A549 (cell line): ENCODE data around the gene NEDD4L. TPM values are rescaled to one million over a fixed set of nuclear protein-coding genes. Genes with fewer than 3 reads are reported as not detected.

Source experiments
- ATAC-seq, 2 experiments: fragments of 200-7000 bp in 1 of 2; fragments of >200 bp in 1 of 2; cut with Nextera tagmentation in 1 of 2; cut with Tn5 transposase in 1 of 2; 3 replicates each; pipeline versions ENCODE4 v1.8.0 to v1.9.1; 2018 to 2020; ENCODE audit warnings: mild to moderate bottlenecking in 1 of 2, moderate library complexity in 1 of 2
- CTCF ChIA-PET: fragments of 300-600 bp; sonication (Branson Sonifier 250); formaldehyde crosslinking; extraction: SDS; loops from one replicate; lab custom pipeline; 2021; ENCODE audit warnings: antibody characterized with exemption, inconsistent platforms; lab: Yijun Ruan, JAX
- POLR2A ChIA-PET: fragments of 350-600 bp; formaldehyde crosslinking; extraction: SDS; loops from one replicate; lab custom pipeline; 2021; ENCODE audit warnings: antibody characterized with exemption, inconsistent platforms; lab: Yijun Ruan, JAX
- DNase-seq, 2 experiments: peaks; one replicate each; pipeline versions ENCODE4 v3.0.0 to v3.0.0-alpha.2; 2011 to 2016; ENCODE audit warnings: low read depth in 1 of 2, low spot score in 1 of 2
- FAIRE-seq: peaks from 2 replicates; lab custom pipeline; 2011; peaks lifted over from hg19 to GRCh38; lab: Jason Lieb, UNC
- H3K27ac ChIP-seq, 2 experiments: fragments of >200 bp; sonication (Bioruptor Twin); formaldehyde crosslinking; 3 replicates each; pipeline ENCODE4 v1.5.1; 2016 to 2017
- H3K4me1 ChIP-seq: fragments of >200 bp; sonication (Bioruptor Twin); formaldehyde crosslinking; 3 replicates; pipeline ENCODE4 v1.6.1; 2016
- H3K4me2 ChIP-seq: fragments of >200 bp; sonication (Bioruptor Twin); formaldehyde crosslinking; 3 replicates; pipeline ENCODE4 v1.6.1; 2016
- H3K4me3 ChIP-seq: fragments of >200 bp; sonication (Bioruptor Twin); formaldehyde crosslinking; 3 replicates; pipeline ENCODE4 v1.5.1; 2016
- H3K9me3 ChIP-seq: fragments of >200 bp; sonication (Bioruptor Twin); formaldehyde crosslinking; 3 replicates; pipeline ENCODE4 v1.6.1; 2016
- ATOH8 ChIP-seq: fragments of 250-450 bp; sonication (Bioruptor Pico); IDR thresholded peaks from 2 replicates; pipeline ENCODE4 v1.5.0; 2020; ENCODE audit warnings: low read depth, mild to moderate bottlenecking, moderate library complexity
- BHLHE40 ChIP-seq: IDR thresholded peaks from 2 replicates; pipeline ENCODE4 v1.6.1; 2012; ENCODE audit warnings: low read depth, low read length, inconsistent platforms
- CHD4 ChIP-seq: fragments of 200-600 bp; sonication (generic); IDR thresholded peaks from 2 replicates; pipeline ENCODE4 v1.6.1; 2016; ENCODE audit warnings: antibody characterized with exemption, mild to moderate bottlenecking, borderline replicate concordance
- EHF ChIP-seq: fragments of 250-450 bp; sonication (Bioruptor Pico); IDR thresholded peaks from 2 replicates; pipeline ENCODE4 v1.5.0; 2020; ENCODE audit warnings: mild to moderate bottlenecking
- ELK1 ChIP-seq: fragments of 150-350 bp; IDR thresholded peaks from 2 replicates; pipeline ENCODE4 v1.6.1; 2014; ENCODE audit warnings: low read depth, mild to moderate bottlenecking, low read length
- ESRRA ChIP-seq: fragments of 150-350 bp; IDR thresholded peaks from 2 replicates; pipeline ENCODE4 v1.6.1; 2014; ENCODE audit warnings: mild to moderate bottlenecking, low read length, borderline replicate concordance
- FOSL2 ChIP-seq, 2 experiments: fragments of 450-650 bp in 1 of 2; fragments of >200 bp in 1 of 2; sonication (Bioruptor Twin) in 1 of 2; formaldehyde crosslinking; IDR thresholded peaks; 2 replicates each; pipeline versions ENCODE4 v1.5.0 to v1.6.1; 2016 to 2020; ENCODE audit warnings: mild to moderate bottlenecking in 1 of 2, moderate library complexity in 1 of 2
- HES2 ChIP-seq: fragments of >200 bp; sonication (Bioruptor Twin); formaldehyde crosslinking; IDR thresholded peaks from 2 replicates; pipeline ENCODE4 v1.6.1; 2016
- HOXB13 ChIP-seq: fragments of 250-450 bp; sonication (Bioruptor Pico); IDR thresholded peaks from 2 replicates; pipeline ENCODE4 v1.5.0; 2020; ENCODE audit warnings: low read depth, mild to moderate bottlenecking, moderate library complexity
- JUN ChIP-seq, 2 experiments: fragments of >200 bp; sonication (Bioruptor Twin); formaldehyde crosslinking; IDR thresholded peaks; 2 replicates in 1 of 2; 3 replicates in 1 of 2; pipeline ENCODE4 v1.6.1; 2016 to 2017
- JUNB ChIP-seq: fragments of >200 bp; sonication (Bioruptor Twin); formaldehyde crosslinking; IDR thresholded peaks from 2 replicates; pipeline ENCODE4 v1.6.1; 2016
- KDM5A ChIP-seq: fragments of 200-600 bp; sonication (generic); IDR thresholded peaks from 2 replicates; pipeline ENCODE4 v1.6.1; 2016; ENCODE audit warnings: antibody characterized with exemption, mild to moderate bottlenecking
- PBX3 ChIP-seq: IDR thresholded peaks from 2 replicates; pipeline ENCODE4 v1.6.1; 2012
- RCOR1 ChIP-seq: fragments of 150-350 bp; IDR thresholded peaks from 2 replicates; pipeline ENCODE4 v1.6.1; 2014; ENCODE audit warnings: antibody characterized with exemption, low read length, low read depth
- REST ChIP-seq: fragments of 200-600 bp; sonication (generic); IDR thresholded peaks from 2 replicates; pipeline ENCODE4 v1.6.1; 2016; ENCODE audit warnings: antibody characterized with exemption, mild to moderate bottlenecking, moderate library complexity
- RNF2 ChIP-seq: fragments of 200-600 bp; sonication (generic); IDR thresholded peaks from 2 replicates; pipeline ENCODE4 v1.6.1; 2016; ENCODE audit warnings: low read depth, mild to moderate bottlenecking, antibody characterized with exemption, moderate library complexity, borderline replicate concordance
- SMC3 ChIP-seq: fragments of >200 bp; sonication (Bioruptor Twin); formaldehyde crosslinking; IDR thresholded peaks from 3 replicates; pipeline ENCODE4 v1.6.1; 2018; ENCODE audit warnings: inconsistent platforms
- ZNF302 ChIP-seq: fragments of 250-450 bp; sonication (Bioruptor Pico); IDR thresholded peaks from 2 replicates; pipeline ENCODE4 v1.9.0; 2021; ENCODE audit warnings: inconsistent platforms, mild to moderate bottlenecking, moderate library complexity
- WGBS: methylation state at CpG from one replicate; pipeline ENCODE4 v1.1.6; 2017; ENCODE audit errors: missing lambda C conversion rate; 5-methylcytosine and 5-hydroxymethylcytosine counted together
- polyA plus RNA-seq, 4 experiments: library from polyadenylated mRNA; depleted of rRNA in 3 of 4; stranded (reverse); fragments of >200 nt; fragmentation: RNase III in 1 of 4; extraction: RNeasy Plus Mini Kit Qiagen cat#74134 plus additional on column Dnase treatment in 1 of 4; gene quantifications; 2 replicates in 3 of 4; 3 replicates in 1 of 4; pipeline ENCODE4 v1.2.3, GENCODE V29; 2011 to 2017

NEDD4L gene
- polyA plus RNA-seq, 2 of the 4 experiments (the other 2 are of a cell fraction) = 18.0 to 36.5 TPM

- 44% methylated on average over 1 of the region's 2 CpGs for WGBS
- TF ChIP-seq KDM5A (no peak), ZNF302 (CRISPR knock-in tag) (no peak), ELK1 (no peak), ATOH8 (CRISPR knock-in tag) (no peak), SMC3 (no peak), CHD4 (no peak), JUN (IDR thresholded peaks at IDR 0.05) (no peak), JUNB (no peak), BHLHE40 (no peak), HOXB13 (CRISPR knock-in tag) (no peak), FOSL2 (IDR thresholded peaks at IDR 0.05) (no peak), FOSL2 (CRISPR knock-in tag; IDR thresholded peaks at IDR 0.05) (no peak), PBX3 (no peak), RNF2 (no peak)
- TF ChIP-seq, all 56 proteins: peak for 0
- no peaks in the 10 kb centered on the region for H3K9me3 ChIP-seq
- FAIRE-seq (no peak), DNase-seq (peak in 1 of 2 experiments; percentile 5), ATAC-seq (peak; percentile 42 to 70; a peak in 3 of 6 replicates)
- H3K4me3 ChIP-seq = no peak overlapping the region
- H3K4me1 ChIP-seq = peaks cover 11% of the 10 kb centered on the region; the same call in 2 of the 3 replicates
- ChIA-PET POLR2A (no interaction called here), CTCF (interaction anchor here (0.8 kb wide), 1 partner anchor 33 kb away, joined by 4 read pairs; no protein-coding TSS in a partner anchor)
- peak overlapping the region; percentile 46 for H3K4me2 ChIP-seq
- peak overlapping the region; percentile 5 to 46; a peak in 2 of 6 replicates for H3K27ac ChIP-seq
These were observed 47.1 kb downstream of the NEDD4L start for GRCh38 chr18:58091099-58091611.

GRCh38 chr18:58093311-58093803 is 49.3 kb downstream of the NEDD4L start:
- Histone ChIP-seq H3K4me1 (peaks cover 23% of the 10 kb centered on the region), H3K4me2 (no peak overlapping the region), H3K27ac (no peak overlapping the region), H3K4me3 (no peak overlapping the region), H3K9me3 (no peaks in the 10 kb centered on the region)
- CTCF ChIA-PET = interaction anchor here (1.2 to 1.5 kb wide), 2 partner anchors 19 to 28 kb away, joined by 4 read pairs; no protein-coding TSS in a partner anchor
- 84% methylated on average over 7 of the region's 7 CpGs for WGBS
- no peak for FAIRE-seq
- POLR2A ChIA-PET = interaction anchor here (0.6 kb wide), 1 partner anchor 340 kb away, joined by 4 read pairs; no protein-coding TSS in a partner anchor
- no peak for TF ChIP-seq CHD4
- no peak for TF ChIP-seq EHF (CRISPR knock-in tag)
- no peak for TF ChIP-seq KDM5A
- TF ChIP-seq HES2 = no peak
- no peak for TF ChIP-seq ESRRA
- TF ChIP-seq RCOR1 = no peak
- TF ChIP-seq REST = no peak
- no peak for DNase-seq
- ATAC-seq = no peak
